OCI-LY1 (cell line): ENCODE measurements around the gene FAM131C.
"Not testable (repeated sequence)": the region's sequence is repeated elsewhere in the genome, so short reads cannot be mapped to it uniquely, and the experiment has no call there.

Experiments used
- CTCF ChIP-seq: fragments of 200-600 bp; sonication (generic), shearing (Covaris generic); IDR thresholded peaks from 2 replicates; pipeline ENCODE4 v1.5.1; 2017; ENCODE audit warnings: mild to moderate bottlenecking, antibody characterized with exemption, low read length, moderate library complexity, mixed read lengths
- EZH2 ChIP-seq: fragments of 200-600 bp; sonication (generic), shearing (Covaris generic); IDR thresholded peaks from 2 replicates; pipeline ENCODE4 v1.8.0; 2017; ENCODE audit warnings: borderline replicate concordance, mixed run types, mild to moderate bottlenecking, antibody characterized with exemption, low read length, moderate library complexity, mixed read lengths

DNA sequence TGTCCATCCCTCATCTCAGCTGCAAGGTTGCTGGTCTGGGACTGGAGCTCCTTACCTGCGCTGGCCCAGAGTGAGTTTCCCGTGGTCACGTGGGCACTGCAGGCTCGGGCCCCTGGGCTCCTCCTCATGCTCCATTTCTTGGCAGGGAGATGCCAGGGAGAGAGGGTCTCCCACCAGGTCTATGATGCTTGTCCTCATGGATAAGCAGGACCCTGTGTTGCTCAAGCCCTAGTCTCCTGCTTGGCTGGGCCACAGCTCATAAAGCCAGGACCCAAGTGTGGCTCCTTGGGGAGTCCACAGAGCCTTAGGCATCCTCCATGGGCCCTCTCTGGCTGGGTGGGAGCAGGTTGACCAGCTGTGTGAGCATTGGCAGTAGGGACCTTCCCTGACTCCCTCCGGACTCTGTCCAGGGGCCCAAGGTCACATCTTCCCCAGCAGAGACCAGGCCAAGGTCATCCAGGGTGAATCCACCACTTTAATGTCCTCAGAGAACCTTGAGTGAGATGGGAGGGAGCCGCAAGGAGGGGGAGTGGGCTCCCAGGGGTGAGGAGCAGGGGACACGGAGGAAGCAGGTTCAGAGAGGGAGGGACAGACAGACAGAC lies 16.0 kb downstream of the FAM131C start:
- not testable (repeated sequence) for TF ChIP-seq CTCF, EZH2
